Activated T-cell treated with anti-CD3 and anti-CD28 coated beads, Interleukin-2, amount 50 U/mL, for 72 hours (primary cell): ENCODE measurements around the gene CHCHD1. TPM values are rescaled to one million over a fixed set of nuclear protein-coding genes. Genes with fewer than 3 reads are reported as not detected.

ENCODE experiments used
- ATAC-seq, 2 donors: fragments of 150-1000 bp; cut with Tn5 transposase; replicated peaks in 1 of 2; 2 replicates each; pipeline ENCODE4 v1.10.0; 2021; ENCODE audit warnings: moderate library complexity in 2 of 2, mild to moderate bottlenecking in 1 of 2
- DNase-seq, 2 donors: peaks; one replicate each; pipeline ENCODE4 v3.0.0; 2021 to 2022; ENCODE audit warnings: mixed read lengths in 1 of 2
- H3K27ac Mint-ChIP-seq: one replicate; pipeline ENCODE4 v1.8.0; 2022; ENCODE audit warnings: mild to moderate bottlenecking, moderate library complexity, mixed read lengths
- H3K27me3 Mint-ChIP-seq: one replicate; pipeline ENCODE4 v1.8.0; 2022; ENCODE audit warnings: low read depth, mixed read lengths
- H3K36me3 Mint-ChIP-seq, 2 donors: one replicate each; pipeline ENCODE4 v1.8.0; 2022; ENCODE audit warnings: mixed read lengths in 2 of 2, mild to moderate bottlenecking in 1 of 2; ENCODE audit not compliant: insufficient read depth in 2 of 2
- H3K4me1 Mint-ChIP-seq: one replicate; pipeline ENCODE4 v1.8.0; 2022; ENCODE audit warnings: low read depth, mixed read lengths
- H3K4me3 Mint-ChIP-seq, 2 donors: one replicate each; pipeline ENCODE4 v1.8.0; 2022; ENCODE audit warnings: mild to moderate bottlenecking in 2 of 2, mixed read lengths in 2 of 2, moderate library complexity in 2 of 2
- H3K9me3 Mint-ChIP-seq, 2 donors: one replicate each; pipeline ENCODE4 v1.8.0; 2022; ENCODE audit warnings: mixed read lengths in 2 of 2
- total RNA-seq, 2 donors: library from RNA; stranded (reverse); gene quantifications; one replicate each; pipeline ENCODE4 v1.2.3, GENCODE V29; 2022

The CHCHD1 gene
- total RNA-seq, 2 donors from 2014 or later: 22.5 to 23.5 TPM

GRCh38 chr10:73800560-73801252 lies 18.9 kb downstream of the CHCHD1 start:
- H3K27me3 Mint-ChIP-seq: no peaks in the 10 kb centered on the region
- peaks cover 8 to 29% of the 10 kb centered on the region in 2 donors for H3K36me3 Mint-ChIP-seq
- DNase-seq: no peak
- H3K9me3 Mint-ChIP-seq: no peaks in the 10 kb centered on the region
- H3K27ac Mint-ChIP-seq: no peak overlapping the region
- no peak overlapping the region for H3K4me3 Mint-ChIP-seq
- H3K4me1 Mint-ChIP-seq: peaks cover 26% of the 10 kb centered on the region
- no peak for ATAC-seq

- no peak for ATAC-seq
These were observed 19.4 kb downstream of the CHCHD1 start for GRCh38 chr10:73801253-73801590.

GRCh38 chr10:73802276-73802991 lies 20.6 kb downstream of the CHCHD1 start:
- ATAC-seq (no peak), DNase-seq (no peak)
- no peaks in the 10 kb centered on the region for H3K27me3 Mint-ChIP-seq
- H3K36me3 Mint-ChIP-seq: peaks cover 20 to 37% of the 10 kb centered on the region in 2 donors
- H3K9me3 Mint-ChIP-seq: no peaks in the 10 kb centered on the region
- no peak overlapping the region for H3K4me3 Mint-ChIP-seq
- peaks cover 43% of the 10 kb centered on the region for H3K4me1 Mint-ChIP-seq
- no peak overlapping the region for H3K27ac Mint-ChIP-seq

More at GRCh38 chr10:73801253-73801590, 19.4 kb downstream of the CHCHD1 start:
- no peak for DNase-seq
- Mint-ChIP-seq H3K4me3 (no peak overlapping the region), H3K4me1 (peaks cover 31% of the 10 kb centered on the region), H3K27me3 (no peaks in the 10 kb centered on the region), H3K36me3 (peaks cover 10 to 29% of the 10 kb centered on the region in 2 donors), H3K27ac (no peak overlapping the region), H3K9me3 (no peaks in the 10 kb centered on the region)

- Mint-ChIP-seq H3K27ac (peak overlapping the region; percentile 88), H3K4me1 (peaks cover 54% of the 10 kb centered on the region), H3K27me3 (no peaks in the 10 kb centered on the region), H3K9me3 (no peaks in the 10 kb centered on the region), H3K36me3 (peaks cover 18 to 36% of the 10 kb centered on the region in 2 donors), H3K4me3 (peak overlapping the region; percentile 44)
- ATAC-seq: peak; percentile 56 to 64
- no peak for DNase-seq
These were observed 21.9 kb downstream of the CHCHD1 start for GRCh38 chr10:73803680-73804286.

- peak overlapping the region; percentile 88 for H3K27ac Mint-ChIP-seq
- peak overlapping the region; percentile 43 to 60 for H3K4me3 Mint-ChIP-seq
- peaks cover 28 to 47% of the 10 kb centered on the region in 2 donors for H3K36me3 Mint-ChIP-seq
These were observed 24.5 kb downstream of the CHCHD1 start for GRCh38 chr10:73806176-73806950.

GRCh38 chr10:73807471-73807870 lies 25.6 kb downstream of the CHCHD1 start:
- no peak for ATAC-seq
- peaks cover 28 to 47% of the 10 kb centered on the region in 2 donors for H3K36me3 Mint-ChIP-seq

More at GRCh38 chr10:73806176-73806950, 24.5 kb downstream of the CHCHD1 start:
- DNase-seq (no peak), ATAC-seq (no peak)
- no peaks in the 10 kb centered on the region for H3K27me3 Mint-ChIP-seq
- H3K4me1 Mint-ChIP-seq: peaks cover 73% of the 10 kb centered on the region
- no peaks in the 10 kb centered on the region for H3K9me3 Mint-ChIP-seq

GRCh38 chr10:73808021-73808815 lies 26.4 kb downstream of the CHCHD1 start:
- Mint-ChIP-seq H3K4me1 (peaks cover 76% of the 10 kb centered on the region), H3K4me3 (peak overlapping the region in 1 of 2 donors; percentile 93), H3K36me3 (peaks cover 25 to 51% of the 10 kb centered on the region in 2 donors), H3K27me3 (no peaks in the 10 kb centered on the region), H3K9me3 (no peaks in the 10 kb centered on the region), H3K27ac (peak overlapping the region; percentile 100)
- no peak for ATAC-seq
- no peak for DNase-seq

More at GRCh38 chr10:73807471-73807870, 25.6 kb downstream of the CHCHD1 start:
- Mint-ChIP-seq H3K9me3 (no peaks in the 10 kb centered on the region), H3K27me3 (no peaks in the 10 kb centered on the region), H3K27ac (peak overlapping the region; percentile 100), H3K4me1 (peaks cover 78% of the 10 kb centered on the region), H3K4me3 (peak overlapping the region; percentile 8 to 60)
- DNase-seq: no peak

GRCh38 chr10:73809061-73809818 lies 27.4 kb downstream of the CHCHD1 start:
- Mint-ChIP-seq H3K27me3 (no peaks in the 10 kb centered on the region), H3K27ac (peak overlapping the region; percentile 100), H3K4me3 (peak overlapping the region; percentile 88 to 93), H3K36me3 (peaks cover 25 to 43% of the 10 kb centered on the region in 2 donors), H3K9me3 (no peaks in the 10 kb centered on the region), H3K4me1 (peaks cover 66% of the 10 kb centered on the region)
- ATAC-seq (no peak), DNase-seq (no peak)

- Mint-ChIP-seq H3K4me1 (peaks cover 59% of the 10 kb centered on the region), H3K36me3 (peaks cover 25 to 41% of the 10 kb centered on the region in 2 donors), H3K27ac (peak overlapping the region; percentile 100), H3K9me3 (no peaks in the 10 kb centered on the region), H3K4me3 (peak overlapping the region; percentile 88 to 93), H3K27me3 (no peaks in the 10 kb centered on the region)
- DNase-seq (peak in 1 of 2 donors; percentile 37), ATAC-seq (peak; percentile 13 to 18)
These were observed 28.5 kb downstream of the CHCHD1 start for GRCh38 chr10:73810358-73810734.

GRCh38 chr10:73810735-73811465 lies 29.1 kb downstream of the CHCHD1 start:
- Mint-ChIP-seq H3K4me3 (peak overlapping the region; percentile 88 to 93), H3K27ac (peak overlapping the region; percentile 100), H3K27me3 (no peaks in the 10 kb centered on the region), H3K4me1 (peaks cover 54% of the 10 kb centered on the region), H3K36me3 (peaks cover 22 to 36% of the 10 kb centered on the region in 2 donors), H3K9me3 (no peaks in the 10 kb centered on the region)
- ATAC-seq (peak; percentile 44 to 49), DNase-seq (peak; percentile 74 to 79)

GRCh38 chr10:73812657-73813056 lies 30.8 kb downstream of the CHCHD1 start:
- H3K27ac Mint-ChIP-seq: peak overlapping the region; percentile 92
- no peaks in the 10 kb centered on the region for H3K9me3 Mint-ChIP-seq
- no peaks in the 10 kb centered on the region for H3K27me3 Mint-ChIP-seq
- ATAC-seq (no peak), DNase-seq (no peak)
- peaks cover 13 to 25% of the 10 kb centered on the region in 2 donors for H3K36me3 Mint-ChIP-seq
- H3K4me1 Mint-ChIP-seq: peaks cover 36% of the 10 kb centered on the region
- peak overlapping the region; percentile 69 to 80 for H3K4me3 Mint-ChIP-seq
